ENCODE data around the gene OPRPN.

Gene OPRPN

GRCh38 chr4:70367813-70368212, 29.9 kb upstream of the OPRPN start:
- ChIA-PET POLR2A (no interaction called here), CTCF (interaction anchor here (0.7 kb wide), 1 partner anchor 15 kb away, joined by 3 read pairs; the partner anchor contains the start of gene SMR3B)
- no peak for TF ChIP-seq FOXA1 (IDR thresholded peaks at IDR 0.05)
- no peak for TF ChIP-seq FOXK2 (IDR thresholded peaks at IDR 0.05)
- TF ChIP-seq ELF4 (IDR thresholded peaks at IDR 0.05): no peak
- TF ChIP-seq L3MBTL2 (conservative IDR thresholded peaks at IDR 0.05): no peak
- no peak for DNase-seq (ENCODE audit: extremely low spot score)

DNA sequence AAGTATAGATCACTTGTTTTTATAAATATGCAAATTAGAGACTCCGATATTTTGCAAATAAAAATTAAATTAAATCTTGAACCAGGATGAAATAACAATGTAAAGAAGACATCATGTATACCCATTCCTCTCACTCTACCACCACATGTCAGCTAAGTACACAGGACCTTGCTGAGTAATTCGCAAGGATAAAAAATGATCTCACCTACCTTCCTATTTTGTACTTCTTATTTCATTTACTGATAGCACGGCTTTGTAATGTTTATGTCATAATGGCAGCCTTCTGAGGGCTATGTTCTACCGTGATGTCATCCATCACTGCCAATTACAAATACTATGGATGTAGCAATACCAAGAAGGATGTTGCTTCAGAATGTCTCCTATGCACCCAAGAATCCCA, 25.8 kb upstream of the OPRPN start:
- ChIA-PET POLR2A (no interaction called here), CTCF (no interaction called here)
- no peak for TF ChIP-seq LEF1 (IDR thresholded peaks at IDR 0.05; ENCODE audit: borderline replicate concordance)
- no peak for TF ChIP-seq PKNOX1 (IDR thresholded peaks at IDR 0.05)
- TF ChIP-seq ZNF384 (IDR thresholded peaks at IDR 0.05): no peak
- TF ChIP-seq ELF4 (IDR thresholded peaks at IDR 0.05): no peak
- no peak for TF ChIP-seq L3MBTL2 (conservative IDR thresholded peaks at IDR 0.05)
- TF ChIP-seq SP1 (IDR thresholded peaks at IDR 0.05): no peak
- no peak for DNase-seq (ENCODE audit: extremely low spot score)

DNA sequence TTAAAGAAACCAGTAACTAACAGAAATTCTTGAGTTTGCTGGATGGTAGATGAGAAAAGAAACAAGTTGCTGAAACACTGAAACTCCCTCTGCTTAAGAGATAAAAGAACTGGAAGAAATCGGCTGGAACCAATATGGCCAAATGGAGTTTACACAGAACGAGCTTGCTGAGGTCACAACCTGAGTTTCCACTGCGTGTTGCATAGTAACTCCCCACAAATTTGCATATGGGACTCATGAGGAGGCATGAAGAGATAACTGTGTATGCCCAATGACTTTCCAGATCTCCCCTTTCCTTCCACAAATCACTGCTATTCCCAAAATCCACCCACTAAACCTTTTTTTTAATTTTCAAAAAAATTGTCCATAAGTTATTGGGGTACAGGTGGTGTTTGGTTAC, 25.0 kb upstream of the OPRPN start:
- no peak for DNase-seq (ENCODE audit: extremely low spot score)
- TF ChIP-seq NFRKB (IDR thresholded peaks at IDR 0.05) (no peak), HDGF (IDR thresholded peaks at IDR 0.05; ENCODE audit: borderline replicate concordance) (no peak), TARDBP (IDR thresholded peaks at IDR 0.05) (no peak), PKNOX1 (IDR thresholded peaks at IDR 0.05) (no peak), CTBP1 (IDR thresholded peaks at IDR 0.05; ENCODE audit: borderline replicate concordance) (no peak), SUZ12 (IDR thresholded peaks at IDR 0.05) (no peak), LEF1 (IDR thresholded peaks at IDR 0.05; ENCODE audit: borderline replicate concordance) (no peak), FOXM1 (IDR thresholded peaks at IDR 0.05; ENCODE audit: borderline replicate concordance) (no peak), BHLHE40 (IDR thresholded peaks at IDR 0.05; ENCODE audit: borderline replicate concordance) (no peak), FOXA1 (IDR thresholded peaks at IDR 0.05) (no peak), L3MBTL2 (conservative IDR thresholded peaks at IDR 0.05) (no peak), ZNF384 (IDR thresholded peaks at IDR 0.05) (no peak), FOXK2 (IDR thresholded peaks at IDR 0.05) (no peak), SP1 (IDR thresholded peaks at IDR 0.05) (no peak), ELF4 (IDR thresholded peaks at IDR 0.05) (no peak), ARNT (IDR thresholded peaks at IDR 0.05) (no peak)
- ChIA-PET POLR2A (no interaction called here), CTCF (no interaction called here)

GRCh38 chr4:70380578-70380977, 17.2 kb upstream of the OPRPN start:
- DNase-seq (ENCODE audit: extremely low spot score): no peak
- POLR2A ChIA-PET: no interaction called here
- TF ChIP-seq SUZ12 (IDR thresholded peaks at IDR 0.05) (no peak), L3MBTL2 (conservative IDR thresholded peaks at IDR 0.05) (no peak), FOXA1 (IDR thresholded peaks at IDR 0.05) (no peak), TARDBP (IDR thresholded peaks at IDR 0.05) (no peak), HDGF (IDR thresholded peaks at IDR 0.05; ENCODE audit: borderline replicate concordance) (no peak), ZNF384 (IDR thresholded peaks at IDR 0.05) (no peak), NFRKB (IDR thresholded peaks at IDR 0.05) (no peak), FOXK2 (IDR thresholded peaks at IDR 0.05) (no peak), ARNT (IDR thresholded peaks at IDR 0.05) (no peak), PKNOX1 (IDR thresholded peaks at IDR 0.05) (no peak), ELF4 (IDR thresholded peaks at IDR 0.05) (no peak), SP1 (IDR thresholded peaks at IDR 0.05) (no peak), BHLHE40 (IDR thresholded peaks at IDR 0.05; ENCODE audit: borderline replicate concordance) (no peak), CTBP1 (IDR thresholded peaks at IDR 0.05; ENCODE audit: borderline replicate concordance) (no peak), LEF1 (IDR thresholded peaks at IDR 0.05; ENCODE audit: borderline replicate concordance) (no peak), FOXM1 (IDR thresholded peaks at IDR 0.05; ENCODE audit: borderline replicate concordance) (no peak)
- CTCF ChIA-PET: no interaction called here

DNA sequence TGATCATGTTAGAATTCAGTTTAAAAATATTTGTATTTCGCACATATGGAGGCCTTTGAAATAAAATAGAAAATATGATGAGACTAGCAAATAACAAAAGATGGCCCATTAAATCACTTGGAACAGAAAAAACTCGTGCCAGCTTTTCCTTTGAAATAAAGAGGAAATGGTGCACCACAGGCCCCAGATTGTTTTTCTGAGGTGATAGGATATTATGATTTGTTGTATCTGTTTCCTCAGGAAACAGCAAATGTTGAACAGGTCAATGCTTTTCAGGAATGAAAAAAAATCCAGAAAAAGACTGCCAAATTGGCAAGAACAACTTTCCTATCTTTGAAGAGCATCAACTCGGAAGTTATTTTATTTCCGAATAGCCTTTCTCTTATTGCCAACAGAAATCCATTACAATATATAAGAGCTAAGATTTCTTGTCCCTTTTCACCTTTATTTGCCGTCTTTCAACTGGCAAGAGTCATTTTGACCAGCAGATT, 15.0 kb upstream of the OPRPN start, which contains the start of gene SMR3B:
SMR3B (plus strand) TSS at position 441 of the 491 bp plus-strand sequence. CDS start 1,380 bp downstream, outside the sequence.
- POLR2A ChIA-PET: no interaction called here

More for the DNA sequence above, 15.0 kb upstream of the OPRPN start, which contains the start of gene SMR3B:
- no peak for DNase-seq (ENCODE audit: extremely low spot score)
- CTCF ChIA-PET: interaction anchor here (0.6 kb wide), 1 partner anchor 15 kb away, joined by 3 read pairs; no protein-coding TSS in a partner anchor
- TF ChIP-seq TARDBP (IDR thresholded peaks at IDR 0.05) (no peak), PKNOX1 (IDR thresholded peaks at IDR 0.05) (no peak), ZNF384 (IDR thresholded peaks at IDR 0.05) (no peak), SUZ12 (IDR thresholded peaks at IDR 0.05) (no peak), ELF4 (IDR thresholded peaks at IDR 0.05) (no peak), HDGF (IDR thresholded peaks at IDR 0.05; ENCODE audit: borderline replicate concordance) (no peak), FOXM1 (IDR thresholded peaks at IDR 0.05; ENCODE audit: borderline replicate concordance) (no peak), FOXA1 (IDR thresholded peaks at IDR 0.05) (no peak), L3MBTL2 (conservative IDR thresholded peaks at IDR 0.05) (no peak), BHLHE40 (IDR thresholded peaks at IDR 0.05; ENCODE audit: borderline replicate concordance) (no peak), ARNT (IDR thresholded peaks at IDR 0.05) (no peak), CTBP1 (IDR thresholded peaks at IDR 0.05; ENCODE audit: borderline replicate concordance) (no peak), LEF1 (IDR thresholded peaks at IDR 0.05; ENCODE audit: borderline replicate concordance) (no peak), NFRKB (IDR thresholded peaks at IDR 0.05) (no peak), FOXK2 (IDR thresholded peaks at IDR 0.05) (no peak), SP1 (IDR thresholded peaks at IDR 0.05) (no peak)

Data from HEK293T (cell line).